GM19025 (cell line): ENCODE results near the gene CNNM3.
"Not testable (repeated sequence)": the region's sequence is repeated elsewhere in the genome, so short reads cannot be mapped to it uniquely, and the experiment has no call there.

ENCODE experiments used
- ATAC-seq: cut with Tn5 transposase; IDR thresholded peaks from one replicate; pipeline ENCODE4 v1.9.1; 2021; ENCODE audit warnings: mild to moderate bottlenecking, low read depth, moderate library complexity; ENCODE audit not compliant: unreplicated experiment

CNNM3 gene

DNA sequence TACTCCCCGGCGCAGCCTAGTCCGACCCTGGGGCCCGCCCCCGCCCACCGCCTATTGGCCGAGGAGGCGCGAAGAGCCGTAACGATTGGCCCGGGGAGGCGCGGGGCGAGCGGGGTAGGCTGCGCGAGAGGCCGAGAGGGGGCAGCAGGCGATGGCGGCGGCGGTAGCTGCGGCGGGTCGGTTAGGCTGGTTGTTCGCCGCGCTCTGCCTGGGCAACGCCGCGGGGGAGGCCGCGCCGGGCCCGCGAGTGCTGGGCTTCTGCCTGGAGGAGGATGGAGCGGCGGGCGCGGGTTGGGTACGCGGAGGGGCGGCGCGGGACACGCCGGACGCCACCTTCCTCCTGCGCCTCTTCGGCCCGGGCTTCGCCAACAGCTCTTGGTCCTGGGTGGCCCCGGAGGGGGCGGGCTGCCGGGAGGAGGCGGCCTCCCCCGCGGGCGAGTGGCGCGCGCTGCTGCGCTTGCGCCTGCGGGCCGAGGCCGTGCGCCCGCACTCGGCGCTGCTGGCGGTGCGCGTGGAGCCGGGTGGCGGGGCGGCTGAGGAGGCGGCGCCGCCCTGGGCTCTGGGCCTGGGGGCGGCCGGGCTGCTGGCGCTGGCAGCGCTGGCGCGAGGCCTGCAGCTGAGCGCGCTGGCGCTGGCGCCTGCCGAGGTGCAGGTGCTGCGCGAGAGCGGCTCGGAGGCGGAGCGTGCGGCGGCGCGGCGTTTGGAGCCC is at the start of gene CNNM3:
CNNM3 (plus strand) TSS at position 142 of the 709 bp plus-strand sequence; CDS start at position 152, 10 bp downstream.
- peak; percentile 87 for ATAC-seq

DNA sequence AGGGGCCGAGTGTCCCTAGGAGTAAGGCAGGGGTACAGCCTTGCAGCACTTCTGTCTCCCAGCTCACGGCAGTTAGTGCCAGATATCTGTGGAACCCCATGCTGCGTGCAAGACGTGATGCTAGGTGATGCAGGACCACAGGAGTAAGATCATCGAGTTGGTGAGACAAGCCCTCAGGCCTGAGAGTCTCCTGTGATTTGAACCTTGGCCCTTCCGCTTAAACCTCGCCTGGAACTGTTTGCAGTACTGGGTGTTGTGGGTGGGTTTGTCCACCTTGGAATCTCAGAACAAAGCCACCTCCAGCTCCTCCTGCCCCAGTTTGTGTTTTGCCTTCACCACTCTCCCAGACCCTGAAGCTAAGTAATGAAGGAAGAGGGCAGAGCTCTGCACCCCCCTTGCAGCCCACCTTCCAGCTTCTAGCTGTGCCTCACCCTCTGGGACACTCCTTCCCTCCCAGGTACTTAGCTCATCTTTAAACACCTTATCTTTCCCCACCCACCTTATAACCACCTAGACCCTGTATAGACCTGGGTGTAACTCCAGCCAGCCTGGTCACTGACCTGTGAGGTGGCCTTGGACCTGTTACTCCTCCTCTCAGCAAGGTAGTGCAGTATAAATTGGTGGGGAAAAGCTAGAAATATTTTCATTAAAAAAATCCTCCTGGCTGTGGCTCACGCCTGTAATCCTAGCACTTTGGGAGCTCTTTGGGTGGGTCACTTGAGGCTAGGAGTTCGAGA is 48.8 kb upstream of the CNNM3 start:
- no peak for ATAC-seq

DNA sequence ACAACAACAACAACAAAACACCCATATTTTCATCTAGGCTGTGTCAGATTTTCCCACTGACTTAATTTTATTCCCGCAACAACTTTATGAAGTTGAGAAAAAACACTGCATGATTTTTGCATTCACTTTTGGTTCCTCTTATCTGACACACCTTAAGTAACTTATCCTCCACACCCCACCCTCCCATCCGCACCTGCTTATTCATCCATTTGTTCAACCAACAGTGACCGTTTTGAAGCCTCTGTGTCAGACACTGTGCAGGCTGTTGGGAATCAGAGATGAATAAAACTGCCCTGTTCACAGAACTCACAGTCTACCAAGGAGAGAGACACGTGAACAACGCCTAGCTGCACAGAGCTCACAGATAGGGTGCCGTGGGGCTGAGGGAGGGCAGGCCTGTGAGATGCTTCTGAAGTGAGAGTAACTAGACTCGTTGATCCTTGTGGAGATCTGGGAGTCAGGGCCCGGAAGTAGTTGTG is 47.9 kb upstream of the CNNM3 start:
- peak; percentile 38 for ATAC-seq

- ATAC-seq = no peak
Measured at GRCh38 chr2:96769814-96770213, 46.3 kb upstream of the CNNM3 start.

DNA sequence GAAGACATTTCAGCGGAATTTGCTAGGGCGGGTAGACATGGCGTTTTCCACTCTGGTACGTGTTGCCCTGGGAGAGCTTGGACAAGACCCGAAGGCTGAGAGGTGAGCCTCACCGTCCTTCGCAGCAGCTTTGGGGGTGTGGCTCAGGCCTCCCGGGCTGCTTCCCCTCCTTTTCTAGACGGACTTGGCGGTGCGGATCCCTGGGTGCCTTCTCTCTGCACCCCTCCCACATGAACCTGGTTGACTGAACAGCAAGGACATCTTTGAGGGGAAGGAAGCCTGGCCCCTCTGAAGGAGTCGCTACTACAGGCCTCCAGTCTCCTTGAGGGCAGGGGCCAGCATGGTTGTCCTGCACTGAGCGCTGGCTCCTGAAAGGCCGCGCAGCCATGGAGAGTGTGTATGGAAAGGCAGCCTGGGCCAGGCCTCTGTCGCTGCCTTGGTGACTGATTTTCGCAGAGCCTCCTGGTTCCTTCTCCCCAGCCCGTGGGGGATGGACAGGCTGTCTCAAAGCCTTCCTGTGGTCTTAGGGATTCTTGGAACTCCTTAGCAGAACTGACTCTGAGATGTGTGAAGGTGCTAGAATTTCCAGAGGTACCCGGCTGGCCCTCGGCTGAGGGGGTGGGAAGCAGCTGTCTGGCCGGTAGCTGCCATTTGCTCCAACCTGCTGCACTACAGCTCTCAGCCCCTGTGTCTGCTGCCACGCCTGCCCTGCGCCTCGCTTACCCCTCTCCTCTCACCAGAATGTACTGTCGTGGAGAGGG is 45.4 kb upstream of the CNNM3 start:
- no peak for ATAC-seq

- ATAC-seq = no peak
Measured at GRCh38 chr2:96771796-96772618, 44.1 kb upstream of the CNNM3 start.

DNA sequence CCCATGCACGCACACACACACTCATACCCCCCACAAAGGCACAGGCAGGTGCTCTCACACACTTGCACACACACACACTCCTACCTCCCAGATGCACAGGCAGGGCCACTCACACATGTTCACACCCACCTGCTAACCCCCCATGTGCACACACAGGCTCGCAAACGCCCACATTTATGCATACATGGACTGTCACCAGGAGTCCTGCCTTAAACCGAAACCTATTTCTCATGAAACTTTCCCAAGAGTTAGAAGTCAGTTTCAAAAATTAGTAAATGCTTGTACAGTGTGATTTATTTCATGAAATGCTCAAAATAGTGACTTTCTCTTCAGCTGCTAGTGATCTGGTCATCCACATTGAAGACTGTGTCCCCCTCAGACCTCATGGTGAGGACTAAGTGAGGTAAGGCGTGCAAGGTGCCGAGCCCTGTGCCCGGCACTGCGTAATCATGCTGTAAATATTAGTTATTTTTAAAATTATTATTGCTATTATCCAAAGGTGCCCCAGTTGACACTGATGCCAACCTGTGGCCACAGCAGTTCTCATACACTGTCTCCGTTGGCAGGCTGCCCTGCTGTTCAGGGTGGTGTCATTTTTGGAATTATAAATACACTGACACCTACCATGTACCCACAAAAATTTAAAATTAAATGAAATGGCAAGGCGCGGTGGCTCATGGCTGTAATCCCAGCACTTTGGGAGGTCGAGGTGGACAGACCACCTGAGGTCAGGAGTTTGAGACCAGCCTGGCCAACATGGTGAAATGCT is 43.0 kb upstream of the CNNM3 start:
- peak; percentile 52 for ATAC-seq

GRCh38 chr2:96773922-96774321 is 42.1 kb upstream of the CNNM3 start:
- ATAC-seq = no peak

DNA sequence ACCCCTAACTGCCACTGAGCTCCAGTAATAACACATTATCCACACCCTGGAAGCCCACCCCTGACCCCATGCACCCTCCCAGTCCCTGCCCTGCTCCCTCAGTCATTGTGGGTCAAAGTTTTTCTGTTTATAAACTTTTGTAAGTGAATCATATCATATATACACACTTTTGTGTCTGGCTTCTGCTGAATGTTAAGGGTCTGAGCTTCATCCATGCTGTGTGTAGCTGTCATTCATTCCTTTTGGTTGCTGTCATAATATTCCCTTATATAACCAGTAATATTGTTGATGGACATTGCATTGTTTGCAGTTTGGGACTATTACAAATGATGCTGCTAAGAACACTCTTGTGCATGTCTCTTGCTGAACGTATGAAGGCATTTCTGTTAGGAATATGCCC is 40.9 kb upstream of the CNNM3 start:
- no peak for ATAC-seq

DNA sequence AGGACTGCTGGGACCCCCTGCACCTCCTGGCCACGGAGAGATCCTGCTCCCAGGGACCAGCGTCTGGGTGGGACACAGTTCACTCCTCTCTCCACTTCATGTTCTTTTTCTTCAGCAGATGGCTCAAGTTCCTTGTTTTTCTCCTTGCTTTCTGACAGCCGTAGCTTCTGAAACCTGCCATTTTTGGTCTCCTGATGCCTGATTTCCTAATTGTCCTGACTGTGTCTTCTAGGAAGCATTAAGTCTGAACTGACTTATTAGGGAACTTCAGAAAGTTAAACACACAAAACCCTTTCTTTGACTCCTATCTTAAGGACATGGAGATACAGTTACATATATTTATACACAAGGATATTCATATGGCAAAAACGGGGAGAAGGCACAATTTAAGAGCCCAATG is 32.7 kb upstream of the CNNM3 start:
- ATAC-seq = no peak

DNA sequence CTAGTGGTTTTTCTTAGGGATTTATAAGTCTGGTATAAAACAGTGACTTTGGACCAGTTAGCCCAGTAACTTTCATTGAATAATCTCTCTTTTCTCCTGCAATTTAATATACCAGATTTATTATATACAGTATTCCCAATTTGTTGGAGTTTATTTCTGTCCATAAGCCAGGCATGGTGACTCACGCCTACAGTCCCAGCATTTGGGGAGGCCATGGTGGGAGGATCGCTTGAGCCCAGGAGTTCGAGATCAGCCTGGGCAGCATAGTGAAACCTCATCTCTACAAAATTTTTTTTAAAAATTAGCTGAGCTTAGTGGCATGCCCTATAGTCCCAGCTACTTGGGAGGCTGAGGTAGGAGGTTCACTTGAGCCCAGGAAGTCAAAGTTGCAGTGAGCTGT is 28.7 kb upstream of the CNNM3 start:
- ATAC-seq = no peak

DNA sequence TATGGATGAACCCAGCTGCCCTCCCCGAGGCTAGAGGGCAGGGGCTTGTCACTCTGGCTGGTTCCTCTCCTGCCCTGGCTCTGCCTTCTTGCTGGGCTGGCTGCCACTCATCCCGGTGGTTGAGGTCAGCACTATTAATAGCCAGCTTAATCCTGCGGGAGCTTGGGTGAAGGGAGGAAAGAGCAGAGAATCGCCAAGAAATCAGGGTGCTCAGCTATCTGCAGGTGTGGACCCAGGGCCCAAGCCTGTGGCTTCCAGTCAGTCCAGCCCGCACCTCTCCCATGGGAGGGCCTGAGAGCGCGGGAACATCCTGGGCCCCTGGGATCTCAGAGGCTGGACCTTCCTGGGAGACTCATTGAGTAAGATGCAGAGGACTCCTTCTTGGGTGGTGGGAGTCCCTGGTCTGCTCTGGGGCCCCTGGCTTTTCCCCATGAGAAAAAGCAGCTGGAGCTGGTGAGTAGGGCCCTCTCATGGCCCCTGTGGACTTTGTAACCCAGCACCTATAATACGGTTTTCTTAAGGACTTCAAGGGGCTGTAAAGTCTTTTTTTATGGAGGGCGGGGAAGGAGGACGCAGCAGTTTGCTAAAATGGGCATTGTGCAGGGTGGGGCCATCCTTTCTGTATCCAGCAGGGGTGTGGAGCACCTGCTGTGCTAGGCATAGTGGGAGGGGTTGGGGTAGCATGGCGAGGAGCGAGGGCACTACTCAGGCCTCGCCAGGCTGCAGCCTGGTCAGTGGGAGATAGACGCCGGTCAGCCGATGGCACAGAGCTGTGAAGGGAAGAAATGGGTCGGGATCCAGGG is 27.4 kb upstream of the CNNM3 start:
- ATAC-seq = no peak

GRCh38 chr2:96789245-96789617 is 26.8 kb upstream of the CNNM3 start:
- no peak for ATAC-seq

DNA sequence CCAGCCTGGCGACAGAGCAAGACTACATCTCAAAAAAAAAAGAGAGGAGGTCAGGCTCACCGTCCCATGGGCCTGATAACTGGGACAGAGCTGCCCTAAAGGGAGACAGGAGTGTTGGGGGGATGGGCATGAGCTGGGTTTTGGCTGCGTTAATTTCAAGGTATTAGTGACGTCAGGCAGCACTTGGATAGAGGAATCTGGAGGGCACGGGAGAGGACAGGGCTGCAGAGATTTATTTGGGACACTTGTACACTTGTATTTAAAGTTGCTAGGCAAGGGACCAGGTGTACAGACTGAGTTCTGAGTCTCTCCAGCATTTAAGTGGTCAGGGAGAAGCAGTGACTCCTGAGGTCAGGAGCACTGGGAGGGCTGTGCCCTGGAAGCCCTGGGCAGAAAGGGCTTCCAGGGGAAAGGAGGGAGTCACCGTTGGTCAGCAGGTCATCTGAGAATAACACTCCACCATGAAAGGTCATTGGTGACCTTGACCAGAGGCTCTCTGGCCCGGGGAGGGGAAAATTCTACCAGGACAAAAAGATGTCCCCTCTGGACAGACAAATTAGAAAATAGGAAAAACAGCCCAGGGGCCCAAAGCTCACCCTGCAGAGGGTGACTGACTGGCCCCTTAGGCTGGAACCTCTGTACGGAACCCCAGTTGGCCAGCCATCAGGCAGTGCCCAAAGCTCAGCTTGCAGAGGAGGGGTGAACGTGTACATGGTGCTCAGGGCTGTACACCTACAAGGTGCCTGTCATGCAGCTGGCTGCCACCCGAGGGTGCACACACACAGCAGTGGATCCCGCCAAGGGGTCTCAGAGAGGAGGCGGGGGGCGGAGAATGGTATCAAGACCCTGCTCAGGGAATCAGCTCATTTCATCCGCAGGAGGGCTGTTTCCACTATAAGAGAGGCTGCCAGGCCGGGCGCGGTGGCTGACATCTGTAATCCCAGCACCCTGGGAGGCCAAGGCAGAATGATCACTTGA is 23.0 kb upstream of the CNNM3 start:
- ATAC-seq = no peak

GRCh38 chr2:96795076-96795475 is 21.0 kb upstream of the CNNM3 start:
- ATAC-seq = no peak

GRCh38 chr2:96796497-96796896 is 19.6 kb upstream of the CNNM3 start:
- ATAC-seq = not testable (repeated sequence)

DNA sequence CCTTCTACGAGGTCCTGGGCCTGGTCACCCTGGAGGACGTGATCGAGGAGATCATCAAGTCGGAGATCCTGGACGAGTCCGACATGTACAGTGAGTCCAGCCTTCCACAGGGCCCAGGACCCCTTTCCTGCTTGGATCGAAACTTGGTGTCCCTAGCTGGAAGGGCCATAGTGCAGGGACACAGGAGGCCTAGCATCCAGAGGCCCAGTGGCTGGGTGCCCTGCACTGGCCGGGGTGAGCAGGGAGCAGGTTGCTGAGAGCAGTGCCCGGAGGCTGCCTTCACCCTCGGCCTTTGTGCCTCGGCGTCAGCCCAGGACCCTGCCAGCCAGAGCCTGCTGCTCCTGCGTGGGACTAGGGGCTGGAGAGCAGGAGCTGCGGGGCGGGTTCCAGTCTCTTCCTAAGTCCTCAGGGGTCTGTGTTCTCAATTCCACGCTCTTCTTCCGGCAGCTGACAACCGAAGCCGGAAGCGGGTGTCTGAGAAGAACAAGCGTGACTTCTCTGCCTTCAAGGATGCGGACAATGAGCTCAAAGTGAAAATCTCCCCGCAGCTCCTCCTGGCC is 18.9 kb upstream of the CNNM3 start:
- no peak for ATAC-seq
